Gastrocnemius medialis (tissue), 4 donors: ENCODE data around the gene TGOLN2. TPM values are rescaled to one million over a fixed set of nuclear protein-coding genes. Genes with fewer than 3 reads are reported as not detected.
"Not testable (repeated sequence)": the region's sequence is repeated elsewhere in the genome, so short reads cannot be mapped to it uniquely, and the experiment has no call there.

Experiments used
- ATAC-seq, 2 donors: fragments of 150-250 bp; one replicate each; pipeline ENCODE4 v1.9.1; 2016
- DNase-seq, 2 donors: peaks; one replicate each; pipeline ENCODE4 v3.0.0-alpha.2; 2019
- H3K27ac ChIP-seq, 4 donors: fragments of 200-600 bp; sonication (generic); 1 replicate in 1 of 4; 2 replicates in 3 of 4; pipeline ENCODE4 v1.5.1; 2016 to 2018; ENCODE audit warnings: mild to moderate bottlenecking in 2 of 4, moderate library complexity in 1 of 4
- H3K27me3 ChIP-seq, 3 donors: fragments of 200-600 bp; sonication (generic) in 2 of 3; 1 replicate in 1 of 3; 2 replicates in 2 of 3; pipeline versions ENCODE4 v1.5.1 to v1.6.0; 2016 to 2019; ENCODE audit warnings: mild to moderate bottlenecking in 1 of 3, moderate library complexity in 1 of 3
- H3K36me3 ChIP-seq, 2 donors: fragments of 200-600 bp; sonication (generic) in 1 of 2; one replicate each; pipeline ENCODE4 v1.5.1; 2017 to 2018
- H3K4me1 ChIP-seq, 2 donors: fragments of 200-600 bp; sonication (generic) in 1 of 2; one replicate each; pipeline ENCODE4 v1.5.1; 2016 to 2017; ENCODE audit warnings: mild to moderate bottlenecking in 2 of 2
- H3K4me3 ChIP-seq, 4 donors: fragments of 200-600 bp; sonication (generic) in 3 of 4; 1 replicate in 1 of 4; 2 replicates in 3 of 4; pipeline ENCODE4 v1.5.1; 2016 to 2019; ENCODE audit warnings: mild to moderate bottlenecking in 2 of 4
- H3K9me3 ChIP-seq, 3 donors: fragments of 200-600 bp; sonication (generic) in 2 of 3; 1 replicate in 1 of 3; 2 replicates in 2 of 3; pipeline ENCODE4 v1.5.1; 2016 to 2019
- CTCF ChIP-seq, 5 experiments: fragments of 450-650 bp in 3 of 5; fragments of 200-600 bp in 2 of 5; sonication (generic) in 2 of 5; IDR thresholded peaks in 4 of 5; conservative IDR thresholded peaks in 1 of 5; 1 replicate in 4 of 5; 2 replicates in 1 of 5; pipeline ENCODE4 v1.5.1; 2016 to 2019; ENCODE audit warnings: antibody characterized with exemption in 5 of 5, mild to moderate bottlenecking in 3 of 5, moderate library complexity in 3 of 5
- POLR2A ChIP-seq, 2 donors: fragments of 450-650 bp; IDR thresholded peaks; one replicate each; pipeline ENCODE4 v1.6.1; 2017; ENCODE audit warnings: antibody characterized with exemption in 2 of 2, mild to moderate bottlenecking in 2 of 2, moderate library complexity in 2 of 2
- in situ Hi-C, 4 donors: fragments of 200-750 bp; cut with MboI; loops; one replicate each; pipeline versions ENCODE4 v1.15.0 to v1.8.0; 2017; ENCODE audit warnings: low sequenced_read_pairs in 4 of 4
- intact Hi-C: fragments of 100-400 bp; cut with DNase I; formaldehyde crosslinking; loops from one replicate; pipeline ENCODE4 v1.15.1; 2023; ENCODE audit warnings: low total_unique reads
- total RNA-seq, 4 donors: library from RNA; depleted of rRNA; stranded (reverse); fragments of >200 nt; gene quantifications; one replicate each; pipeline versions ENCODE4 v1.1.0 to v1.2.3, GENCODE V29; 2016

TGOLN2 gene
- total RNA-seq, 4 donors from 2014 or later = 29.5 to 81.7 (median 61.9) TPM

GRCh38 chr2:85318222-85319074 is 9.3 kb downstream of the TGOLN2 start:
- intact Hi-C loops = no loop called here
- H3K4me1 ChIP-seq = peaks cover 2 to 9% of the 10 kb centered on the region in 2 donors

DNA sequence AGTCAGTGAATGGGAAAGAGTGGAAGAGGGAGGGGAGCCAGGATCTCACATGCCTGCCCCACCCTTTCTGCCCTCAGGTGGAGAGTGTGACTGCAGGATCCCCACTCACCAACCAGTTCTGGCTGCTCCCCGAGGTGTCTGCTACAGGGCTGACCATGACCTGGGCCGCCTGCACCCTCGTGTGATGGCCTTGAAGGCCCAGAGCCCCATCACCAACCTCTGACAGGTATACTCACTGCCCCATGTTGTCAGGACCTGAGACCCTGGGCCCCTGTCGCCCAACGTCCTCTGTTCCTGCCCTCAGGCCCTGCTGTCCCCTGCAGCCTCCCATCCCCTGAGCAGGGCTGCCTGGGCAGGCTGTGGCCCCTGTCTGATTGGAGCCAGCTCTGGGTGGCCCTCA is 11.9 kb downstream of the TGOLN2 start:
- H3K9me3 ChIP-seq, ATAC-seq, in situ Hi-C loops, H3K4me1 ChIP-seq, H3K4me3 ChIP-seq, intact Hi-C loops, H3K27ac ChIP-seq, DNase-seq, H3K27me3 ChIP-seq: not testable (repeated sequence)
- H3K36me3 ChIP-seq = peaks cover 0 to 38% of the 10 kb centered on the region in 2 donors

More at GRCh38 chr2:85318222-85319074, 9.3 kb downstream of the TGOLN2 start:
- no peaks in the 10 kb centered on the region for H3K27me3 ChIP-seq
- no peak overlapping the region for H3K27ac ChIP-seq
- peaks cover 0 to 62% of the 10 kb centered on the region in 2 donors for H3K36me3 ChIP-seq
- no peak overlapping the region for H3K4me3 ChIP-seq
- ATAC-seq = peak; percentile 20 to 39
- no peak for DNase-seq
- in situ Hi-C loops = no loop called here
- TF ChIP-seq POLR2A (IDR thresholded peaks at IDR 0.05) (no peak), CTCF (IDR thresholded peaks at IDR 0.05 in 4 of 5, conservative IDR thresholded peaks at IDR 0.05 in 1 of 5) (no peak)
- no peaks in the 10 kb centered on the region for H3K9me3 ChIP-seq

DNA sequence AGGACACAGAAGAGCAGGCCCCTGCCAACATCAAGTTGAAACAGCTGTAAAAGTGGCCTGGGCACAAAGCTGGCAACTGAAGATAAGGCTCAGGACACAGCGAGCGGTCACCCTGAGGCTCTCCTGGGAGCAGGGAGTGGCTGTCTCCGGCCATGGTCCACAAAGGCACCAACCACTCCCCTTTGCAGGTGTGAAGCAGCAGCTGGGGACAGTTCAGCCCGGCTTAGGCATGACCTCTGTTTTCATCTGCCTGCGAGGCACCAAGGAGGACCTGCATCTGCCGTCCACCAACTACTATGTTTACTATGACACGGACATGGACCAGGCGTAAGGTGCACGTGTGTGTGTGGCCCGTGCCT is 12.9 kb downstream of the TGOLN2 start:
- H3K27me3 ChIP-seq = no peaks in the 10 kb centered on the region
- peaks cover 0 to 28% of the 10 kb centered on the region in 2 donors for H3K36me3 ChIP-seq
- H3K4me3 ChIP-seq = no peak overlapping the region
- H3K4me1 ChIP-seq = peaks cover 0 to 9% of the 10 kb centered on the region in 2 donors
- no peak for TF ChIP-seq POLR2A (IDR thresholded peaks at IDR 0.05)
- TF ChIP-seq CTCF (IDR thresholded peaks at IDR 0.05 in 4 of 5, conservative IDR thresholded peaks at IDR 0.05 in 1 of 5) = no peak
- ATAC-seq (no peak), DNase-seq (no peak)
- in situ Hi-C loops (no loop called here), intact Hi-C loops (no loop called here)
- H3K27ac ChIP-seq = no peak overlapping the region
- H3K9me3 ChIP-seq = no peaks in the 10 kb centered on the region

GRCh38 chr2:85312404-85312803 is 15.4 kb downstream of the TGOLN2 start:
- ATAC-seq (no peak), DNase-seq (no peak)
- Histone ChIP-seq H3K27me3 (no peaks in the 10 kb centered on the region), H3K36me3 (peaks cover 0 to 26% of the 10 kb centered on the region in 2 donors), H3K27ac (no peak overlapping the region), H3K4me1 (peaks cover 0 to 6% of the 10 kb centered on the region in 2 donors), H3K4me3 (no peak overlapping the region), H3K9me3 (no peaks in the 10 kb centered on the region)
- in situ Hi-C loops (no loop called here), intact Hi-C loops (no loop called here)
- no peak for TF ChIP-seq CTCF (IDR thresholded peaks at IDR 0.05 in 4 of 5, conservative IDR thresholded peaks at IDR 0.05 in 1 of 5)
- TF ChIP-seq POLR2A (IDR thresholded peaks at IDR 0.05) = no peak

DNA sequence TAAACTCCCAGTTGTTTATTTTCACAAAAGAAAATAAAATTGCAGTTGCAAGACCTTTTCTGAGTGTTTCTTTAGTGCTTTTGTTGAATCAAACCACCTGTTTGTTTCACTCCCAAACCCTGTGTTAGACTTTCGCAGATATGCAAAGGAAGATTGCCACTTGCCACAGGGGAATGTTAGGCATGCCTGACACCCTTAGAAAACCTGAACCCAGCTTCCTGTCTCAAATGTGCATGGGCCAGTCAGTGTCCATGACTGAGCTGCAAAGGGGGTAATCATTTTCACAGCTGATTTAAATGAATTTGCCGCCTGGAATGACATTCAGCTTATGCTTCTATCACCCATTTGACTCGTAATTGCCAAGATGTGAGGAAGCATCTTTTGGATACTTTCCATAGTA is 17.5 kb downstream of the TGOLN2 start:
- in situ Hi-C loops (no loop called here), intact Hi-C loops (no loop called here)
- H3K9me3 ChIP-seq = no peaks in the 10 kb centered on the region
- H3K36me3 ChIP-seq = peaks cover 0 to 28% of the 10 kb centered on the region in 2 donors
- H3K27ac ChIP-seq = no peak overlapping the region
- TF ChIP-seq CTCF (IDR thresholded peaks at IDR 0.05 in 4 of 5, conservative IDR thresholded peaks at IDR 0.05 in 1 of 5) (no peak), POLR2A (IDR thresholded peaks at IDR 0.05) (no peak)
- no peak overlapping the region for H3K4me3 ChIP-seq
- H3K4me1 ChIP-seq = peaks cover 0 to 6% of the 10 kb centered on the region in 2 donors
- ATAC-seq (no peak), DNase-seq (no peak)
- no peaks in the 10 kb centered on the region for H3K27me3 ChIP-seq
